ENCODE measurements around the gene GID8. TPM values are rescaled to one million over a fixed set of nuclear protein-coding genes. Genes with fewer than 3 reads are reported as not detected.

GID8 gene
- total and polyA plus RNA-seq, 2 donors = 21.4 to 32.0 TPM

DNA sequence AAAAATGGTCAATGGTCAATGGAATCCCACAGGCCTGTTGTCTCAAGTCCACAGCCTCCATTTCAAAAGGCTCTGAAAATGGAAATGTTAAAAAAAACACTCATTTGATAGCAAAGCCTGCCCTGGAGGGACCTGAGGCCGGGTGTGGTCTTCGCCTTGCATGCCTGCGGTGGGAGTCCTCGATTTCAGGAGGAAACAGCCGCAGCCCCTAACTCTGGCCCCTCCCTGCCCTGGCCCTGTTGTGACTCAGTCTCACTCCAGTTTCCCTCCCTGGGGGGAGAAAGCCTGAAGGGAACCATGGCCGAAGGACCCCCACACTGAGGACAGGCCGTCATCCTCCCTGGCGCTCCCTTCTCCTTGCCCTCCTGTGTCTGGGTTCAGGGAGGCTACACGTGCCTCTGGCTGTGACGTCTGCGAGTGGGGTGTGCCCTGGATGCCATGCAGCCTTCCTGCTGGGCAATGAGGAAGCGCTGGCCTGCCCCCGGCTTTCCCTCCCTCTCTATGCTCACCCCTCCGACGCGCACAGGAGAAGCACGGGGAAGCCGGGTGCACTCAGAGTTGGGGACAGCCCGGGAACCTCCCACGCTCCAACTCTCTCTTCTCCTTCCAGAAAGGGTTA lies 59.6 kb downstream of the GID8 start:
- Histone ChIP-seq H3K36me3 (ENCODE audit: insufficient read depth) (no peaks in the 10 kb centered on the region), H3K4me3 (ENCODE audit: low read depth, low read length) (no peak overlapping the region), H3K4me1 (ENCODE audit: insufficient read depth) (no peaks in the 10 kb centered on the region), H3K27ac (ENCODE audit: low read depth) (no peak overlapping the region)
- WGBS = 23% methylated on average over 20 of the region's 20 CpGs
- DNase-seq (ENCODE audit: extremely low spot score) = no peak

Other genes starting within 250 kb of the GID8 start
- 0.05 TPM for gene NTSR1, start 229.3 kb upstream of the GID8 start, total RNA-seq
- 0.34 TPM for gene NTSR1, start 229.3 kb upstream of the GID8 start, polyA plus RNA-seq
- 9.5 TPM for gene MRGBP, start 141.7 kb upstream of the GID8 start, total RNA-seq
- gene MRGBP, start 141.7 kb upstream of the GID8 start, polyA plus RNA-seq = 10.6 TPM
- 18.7 TPM for gene OGFR, start 133.3 kb upstream of the GID8 start, total RNA-seq
- gene OGFR, start 133.3 kb upstream of the GID8 start, polyA plus RNA-seq = 47.2 TPM
- gene COL9A3, start 121.1 kb upstream of the GID8 start, total RNA-seq = 101 TPM
- 9.8 TPM for gene COL9A3, start 121.1 kb upstream of the GID8 start, polyA plus RNA-seq
- gene TCFL5, start 76.3 kb upstream of the GID8 start, total RNA-seq = 21.0 TPM
- gene TCFL5, start 76.3 kb upstream of the GID8 start, polyA plus RNA-seq = 10.7 TPM
- 50.1 TPM for gene DIDO1, start 11.6 kb upstream of the GID8 start, total RNA-seq
- 44.1 TPM for gene DIDO1, start 11.6 kb upstream of the GID8 start, polyA plus RNA-seq
- 8.9 TPM for gene SLC17A9, start 14.6 kb downstream of the GID8 start, total RNA-seq
- 3.2 TPM for gene SLC17A9, start 14.6 kb downstream of the GID8 start, polyA plus RNA-seq
- 0.26 TPM for gene BHLHE23, start 68.8 kb downstream of the GID8 start, total RNA-seq
- not detected for gene BHLHE23, start 68.8 kb downstream of the GID8 start, polyA plus RNA-seq

All from urinary bladder (tissue), 4 donors.